Fibroblast of lung (primary cell): Measurements from ENCODE around the gene PNPO. TPM values are rescaled to one million over a fixed set of nuclear protein-coding genes. Genes with fewer than 3 reads are reported as not detected.

Experiments
- DNase-seq, 2 donors: peaks; one replicate each; pipeline versions ENCODE4 v3.0.0 to v3.0.0-alpha.2; 2010; ENCODE audit warnings: low read depth in 2 of 2
- H2AFZ ChIP-seq: 2 replicates; pipeline ENCODE4 v1.5.1; 2012; ENCODE audit warnings: low read length, control low read depth, inconsistent platforms
- H3K27ac ChIP-seq: 2 replicates; pipeline ENCODE4 v1.5.1; 2011; ENCODE audit warnings: low read length, control low read depth; ENCODE audit not compliant: insufficient read depth
- H3K27me3 ChIP-seq: 2 replicates; pipeline ENCODE4 v1.5.1; 2011; ENCODE audit warnings: mild to moderate bottlenecking, low read length; ENCODE audit not compliant: control insufficient read depth, insufficient read depth
- H3K36me3 ChIP-seq: 2 replicates; pipeline ENCODE4 v1.5.1; 2011; ENCODE audit warnings: low read length; ENCODE audit not compliant: control insufficient read depth, insufficient read depth
- H3K4me1 ChIP-seq: 2 replicates; pipeline ENCODE4 v1.5.1; 2011; ENCODE audit warnings: low read length; ENCODE audit not compliant: control insufficient read depth, insufficient read depth; ENCODE audit errors: extremely low read depth
- H3K4me2 ChIP-seq: 2 replicates; pipeline ENCODE4 v1.5.1; 2011; ENCODE audit warnings: low read length, control low read depth; ENCODE audit not compliant: insufficient read depth; ENCODE audit errors: extremely low read depth
- H3K4me3 ChIP-seq, 4 experiments: fragments of 200-600 bp in 1 of 4; sonication (generic) in 1 of 4; replicated peaks in 1 of 4; 2 replicates each; pipeline ENCODE4 v1.5.1; 2011 to 2016; ENCODE audit warnings: low read length in 4 of 4, low read depth in 3 of 4, mild to moderate bottlenecking in 3 of 4, control low read depth in 2 of 4, inconsistent platforms in 1 of 4, mixed read lengths in 1 of 4; ENCODE audit not compliant: insufficient read depth in 1 of 4; ENCODE audit errors: control extremely low read depth in 1 of 4
- H3K79me2 ChIP-seq: 2 replicates; pipeline ENCODE4 v1.5.1; 2012; ENCODE audit warnings: mild to moderate bottlenecking, low read length, inconsistent platforms; ENCODE audit not compliant: control insufficient read depth, insufficient read depth
- H3K9ac ChIP-seq: 2 replicates; pipeline ENCODE4 v1.5.1; 2011; ENCODE audit warnings: mild to moderate bottlenecking, low read length, control low read depth; ENCODE audit not compliant: insufficient read depth
- H3K9me3 ChIP-seq: 2 replicates; pipeline ENCODE4 v1.5.1; 2012; ENCODE audit warnings: low read depth, low read length; ENCODE audit not compliant: control insufficient read depth, insufficient read depth
- H4K20me1 ChIP-seq: 2 replicates; pipeline ENCODE4 v1.5.1; 2011; ENCODE audit warnings: low read length; ENCODE audit not compliant: control insufficient read depth, insufficient read depth; ENCODE audit errors: extremely low read depth
- EZH2 ChIP-seq: IDR thresholded peaks from 2 replicates; pipeline ENCODE4 v1.5.1; 2012; ENCODE audit warnings: low read length, control low read depth, mild to moderate bottlenecking; ENCODE audit errors: missing control alignments
- polyA plus RNA-seq, 2 donors: library from polyadenylated mRNA; depleted of rRNA in 1 of 2; stranded (reverse) in 1 of 2; unstranded in 1 of 2; fragments of >200 nt; gene quantifications; 2 replicates each; pipeline ENCODE4 v1.2.1, GENCODE V29; 2011 to 2012; ENCODE audit warnings: missing spikeins in 1 of 2
- total RNA-seq: library from RNA; depleted of rRNA; stranded (reverse); fragments of >200 nt; gene quantifications from 2 replicates; pipeline ENCODE4 v1.2.1, GENCODE V29; 2014
- TF ChIP-seq, protein P1 (sequence below), 2 donors: IDR thresholded peaks in 1 of 2; conservative IDR thresholded peaks in 1 of 2; 1 replicate in 1 of 2; 2 replicates in 1 of 2; pipeline ENCODE4 v1.5.1; 2011 to 2012; ENCODE audit warnings: low read length in 2 of 2, control low read depth in 1 of 2, inconsistent platforms in 1 of 2, low read depth in 1 of 2, mild to moderate bottlenecking in 1 of 2

The PNPO gene
- total and polyA plus RNA-seq, 2 donors (not counting 1 experiment from before 2014, with no cell fraction given), result 25.7 to 26.6 TPM

DNA sequence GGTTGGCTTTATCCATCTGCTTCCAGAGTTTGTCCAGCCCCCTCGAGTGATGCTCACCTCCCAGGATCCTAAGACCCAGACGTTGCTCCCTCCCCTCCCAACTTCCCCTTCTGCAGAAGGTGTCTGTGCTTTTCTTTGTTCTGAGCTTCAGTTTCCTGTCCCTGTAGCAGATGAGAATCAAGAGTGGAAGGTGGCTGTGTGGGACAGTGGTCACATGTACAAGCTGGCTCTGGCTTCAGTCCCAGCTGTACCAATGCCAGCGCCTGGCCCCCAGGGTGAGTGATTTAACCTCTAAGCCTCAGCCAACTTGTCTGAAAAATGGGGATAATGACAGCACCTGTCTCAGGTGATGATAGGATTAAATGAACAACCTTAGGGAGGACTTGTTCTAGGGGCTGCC is 8.6 kb downstream of the PNPO start:
- no peak for TF ChIP-seq EZH2
- TF ChIP-seq, protein P1, sequence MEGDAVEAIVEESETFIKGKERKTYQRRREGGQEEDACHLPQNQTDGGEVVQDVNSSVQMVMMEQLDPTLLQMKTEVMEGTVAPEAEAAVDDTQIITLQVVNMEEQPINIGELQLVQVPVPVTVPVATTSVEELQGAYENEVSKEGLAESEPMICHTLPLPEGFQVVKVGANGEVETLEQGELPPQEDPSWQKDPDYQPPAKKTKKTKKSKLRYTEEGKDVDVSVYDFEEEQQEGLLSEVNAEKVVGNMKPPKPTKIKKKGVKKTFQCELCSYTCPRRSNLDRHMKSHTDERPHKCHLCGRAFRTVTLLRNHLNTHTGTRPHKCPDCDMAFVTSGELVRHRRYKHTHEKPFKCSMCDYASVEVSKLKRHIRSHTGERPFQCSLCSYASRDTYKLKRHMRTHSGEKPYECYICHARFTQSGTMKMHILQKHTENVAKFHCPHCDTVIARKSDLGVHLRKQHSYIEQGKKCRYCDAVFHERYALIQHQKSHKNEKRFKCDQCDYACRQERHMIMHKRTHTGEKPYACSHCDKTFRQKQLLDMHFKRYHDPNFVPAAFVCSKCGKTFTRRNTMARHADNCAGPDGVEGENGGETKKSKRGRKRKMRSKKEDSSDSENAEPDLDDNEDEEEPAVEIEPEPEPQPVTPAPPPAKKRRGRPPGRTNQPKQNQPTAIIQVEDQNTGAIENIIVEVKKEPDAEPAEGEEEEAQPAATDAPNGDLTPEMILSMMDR (conservative IDR thresholded peaks at IDR 0.05 in 1 of 2, IDR thresholded peaks at IDR 0.05 in 1 of 2; ENCODE audit: low read depth in 1 of 2, low read length in 2 of 2), result no peak
- H2AFZ ChIP-seq, result peak overlapping the region; percentile 91

DNA sequence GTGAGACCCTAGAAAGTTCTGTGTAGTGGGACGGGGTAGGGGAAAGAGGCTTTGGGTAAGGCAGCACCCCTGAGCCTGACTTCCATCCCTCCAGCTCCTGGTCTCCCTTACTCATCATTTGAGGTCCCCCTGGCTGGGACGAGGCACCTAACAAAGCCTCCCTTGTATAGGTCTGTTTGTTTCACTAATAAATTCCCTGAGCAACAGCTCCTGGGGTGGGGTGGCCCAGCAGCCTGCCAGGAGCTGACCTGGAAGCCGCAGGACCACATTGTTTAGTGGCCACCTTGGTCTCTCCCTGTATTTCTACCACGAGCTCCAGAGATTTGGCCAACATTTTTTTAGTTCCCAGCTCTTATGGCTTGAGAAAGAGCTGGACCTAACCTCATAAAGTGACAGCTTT is 9.1 kb downstream of the PNPO start:
- Histone ChIP-seq H3K9me3 (no peaks in the 10 kb centered on the region), H4K20me1 (no peaks in the 10 kb centered on the region), H3K4me3 (no peak overlapping the region), H3K27ac (no peak overlapping the region), H3K4me1 (peaks cover 7% of the 10 kb centered on the region), H3K27me3 (no peaks in the 10 kb centered on the region), H3K4me2 (no peak overlapping the region), H3K36me3 (peaks cover 6% of the 10 kb centered on the region), H2AFZ (no peak overlapping the region), H3K79me2 (no peaks in the 10 kb centered on the region), H3K9ac (no peak overlapping the region)
- TF ChIP-seq, protein P1 (conservative IDR thresholded peaks at IDR 0.05 in 1 of 2, IDR thresholded peaks at IDR 0.05 in 1 of 2; ENCODE audit: low read depth in 1 of 2, low read length in 2 of 2), result no peak
- TF ChIP-seq EZH2, result no peak
- no peak for DNase-seq

More for the DNA sequence above, 8.6 kb downstream of the PNPO start:
- H3K4me2 ChIP-seq, result no peak overlapping the region
- H3K4me3 ChIP-seq, result no peak overlapping the region
- no peaks in the 10 kb centered on the region for H3K27me3 ChIP-seq
- H3K79me2 ChIP-seq, result no peaks in the 10 kb centered on the region
- peak overlapping the region; percentile 39 for H3K27ac ChIP-seq
- no peak overlapping the region for H3K9ac ChIP-seq
- no peak for DNase-seq
- no peaks in the 10 kb centered on the region for H4K20me1 ChIP-seq
- H3K36me3 ChIP-seq, result peaks cover 6% of the 10 kb centered on the region
- no peaks in the 10 kb centered on the region for H3K9me3 ChIP-seq
- peaks cover 7% of the 10 kb centered on the region for H3K4me1 ChIP-seq

DNA sequence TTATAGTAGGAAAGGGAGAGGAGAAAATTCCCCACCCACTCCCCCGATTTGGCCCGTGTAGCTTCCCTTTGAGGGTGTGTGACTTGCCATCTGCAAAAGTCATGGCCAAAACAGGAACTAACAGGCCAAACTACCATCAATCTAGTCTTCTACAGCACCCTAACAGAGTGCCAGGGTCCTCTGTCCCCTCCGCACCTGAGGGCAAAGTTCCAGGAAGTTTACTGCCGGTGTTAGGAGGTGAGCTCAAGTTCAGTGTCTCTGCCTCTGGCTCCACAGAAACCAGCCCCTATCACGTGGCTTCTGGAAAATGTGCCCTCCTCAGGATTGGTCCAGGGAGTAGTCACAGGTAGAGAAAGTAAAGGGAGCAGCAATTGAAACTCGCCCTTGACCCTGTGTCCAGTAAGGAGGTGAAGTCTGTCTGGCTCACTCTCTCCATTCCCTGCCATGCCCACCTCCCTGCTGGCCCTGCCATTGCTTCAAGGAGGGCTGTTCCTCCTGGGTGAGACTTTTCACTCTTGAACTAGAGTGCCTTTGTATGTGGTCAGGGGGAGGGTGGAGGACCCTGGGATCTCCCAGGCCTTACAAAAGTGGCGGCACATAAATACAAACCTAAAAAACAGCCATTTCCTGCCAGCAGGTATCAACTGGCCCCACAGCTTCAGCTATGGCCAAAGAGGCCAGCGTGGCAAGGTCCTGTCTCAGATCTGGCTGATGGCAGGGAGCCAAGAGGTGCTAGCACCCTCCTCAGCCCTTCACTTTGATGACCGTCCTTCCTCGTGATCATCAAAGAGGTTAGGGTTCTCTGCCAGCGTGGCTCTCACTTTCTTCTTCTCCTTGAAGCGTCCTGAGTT is 11.0 kb downstream of the PNPO start:
- TF ChIP-seq, protein P1 (conservative IDR thresholded peaks at IDR 0.05 in 1 of 2, IDR thresholded peaks at IDR 0.05 in 1 of 2; ENCODE audit: low read depth in 1 of 2, low read length in 2 of 2), result no peak
- TF ChIP-seq EZH2, result no peak
- H3K9me3 ChIP-seq, result no peaks in the 10 kb centered on the region

More for the DNA sequence above, 11.0 kb downstream of the PNPO start:
- H2AFZ ChIP-seq, result no peak overlapping the region
- no peak overlapping the region for H3K4me2 ChIP-seq
- no peaks in the 10 kb centered on the region for H3K79me2 ChIP-seq
- no peak for DNase-seq
- H3K4me1 ChIP-seq, result peaks cover 4% of the 10 kb centered on the region
- no peak overlapping the region for H3K9ac ChIP-seq
- H3K36me3 ChIP-seq, result peaks cover 2% of the 10 kb centered on the region
- H3K27ac ChIP-seq, result no peak overlapping the region
- H4K20me1 ChIP-seq, result no peaks in the 10 kb centered on the region
- H3K4me3 ChIP-seq, result no peak overlapping the region
- H3K27me3 ChIP-seq, result no peaks in the 10 kb centered on the region
